ENCODE results near the gene PYDC1. TPM values are rescaled to one million over a fixed set of nuclear protein-coding genes. Genes with fewer than 3 reads are reported as not detected.

Gene PYDC1
- total and polyA plus RNA-seq, 11 donors: not detected

- DNase-seq: no peak
- no peaks in the 10 kb centered on the region for H3K27me3 ChIP-seq
- H3K9me3 ChIP-seq: no peaks in the 10 kb centered on the region
- ATAC-seq: no peak
- H3K36me3 ChIP-seq: no peaks in the 10 kb centered on the region
- TF ChIP-seq POLR2A (IDR thresholded peaks at IDR 0.05) (no peak), CTCF (IDR thresholded peaks at IDR 0.05) (no peak)
- WGBS, 4 donors: 97 to 99% (median 98%) methylated on average over 4 of the region's 4 CpGs
- H3K27ac ChIP-seq: no peak overlapping the region
- H3K4me1 ChIP-seq: peaks cover 0 to 17% (median 5%) of the 10 kb centered on the region in 12 donors
- intact Hi-C loops (cut with DNase I): no loop called here
- no peak overlapping the region for H3K4me3 ChIP-seq
These were observed 11.3 kb upstream of the PYDC1 start for GRCh38 chr16:31228206-31228605.

GRCh38 chr16:31225193-31225592 lies 8.3 kb upstream of the PYDC1 start:
- intact Hi-C loops (cut with DNase I): no loop called here
- Histone ChIP-seq H3K36me3 (no peaks in the 10 kb centered on the region), H3K27ac (no peak overlapping the region), H3K9me3 (no peaks in the 10 kb centered on the region), H3K4me3 (no peak overlapping the region), H3K4me1 (peaks cover 0 to 17% (median 5%) of the 10 kb centered on the region in 12 donors), H3K27me3 (no peaks in the 10 kb centered on the region)
- ATAC-seq (no peak), DNase-seq (no peak)
- TF ChIP-seq CTCF (IDR thresholded peaks at IDR 0.05) (no peak), POLR2A (IDR thresholded peaks at IDR 0.05) (no peak)
- 95 to 97% (median 96%) methylated on average over 3 of the region's 3 CpGs for WGBS, 4 donors

GRCh38 chr16:31224092-31224955 lies 7.4 kb upstream of the PYDC1 start:
- TF ChIP-seq POLR2A (IDR thresholded peaks at IDR 0.05) (no peak), CTCF (IDR thresholded peaks at IDR 0.05) (no peak)
- Histone ChIP-seq H3K27me3 (peaks cover 0 to 8% (median 0%) of the 10 kb centered on the region in 9 donors), H3K4me1 (peaks cover 0 to 12% (median 2%) of the 10 kb centered on the region in 12 donors), H3K36me3 (no peaks in the 10 kb centered on the region), H3K4me3 (no peak overlapping the region), H3K27ac (no peak overlapping the region), H3K9me3 (no peaks in the 10 kb centered on the region)
- WGBS, 4 donors: 72 to 88% (median 76%) methylated on average over 58 to 80 of the region's 80 CpGs
- ATAC-seq (no peak), DNase-seq (no peak)
- intact Hi-C loops (cut with DNase I): no loop called here

- TF ChIP-seq POLR2A (IDR thresholded peaks at IDR 0.05) (no peak), CTCF (IDR thresholded peaks at IDR 0.05) (no peak)
- no peaks in the 10 kb centered on the region for H3K36me3 ChIP-seq
These were observed 6.1 kb upstream of the PYDC1 start for GRCh38 chr16:31223044-31223443.

More at GRCh38 chr16:31223044-31223443, 6.1 kb upstream of the PYDC1 start:
- H3K4me1 ChIP-seq: no peaks in the 10 kb centered on the region
- ATAC-seq (no peak), DNase-seq (no peak)
- peaks cover 0 to 20% (median 5%) of the 10 kb centered on the region in 9 donors for H3K27me3 ChIP-seq
- H3K9me3 ChIP-seq: no peaks in the 10 kb centered on the region
- 92 to 100% (median 94%) methylated on average over 4 to 5 of the region's 5 CpGs for WGBS, 4 donors
- intact Hi-C loops (cut with DNase I): no loop called here
- no peak overlapping the region for H3K27ac ChIP-seq
- H3K4me3 ChIP-seq: no peak overlapping the region
